ENCODE data around the gene RHO.
"Not testable (repeated sequence)": the region's sequence is repeated elsewhere in the genome, so short reads cannot be mapped to it uniquely, and the experiment has no call there.

RHO gene

GRCh38 chr3:129528589-129529100, at the start of gene RHO:
TSS of gene RHO (plus strand) at chr3:129528639. CDS start at chr3:129528734, 95 bp downstream.
- Histone ChIP-seq H3K4me3 (IDR thresholded peaks at IDR 0.05; ENCODE audit: insufficient read depth, low read depth, low read length) (no peak within 1 kb of the TSS), H4K20me1 (ENCODE audit: insufficient read depth) (no peaks in the 10 kb centered on the region), H3K9ac (no peak within 1 kb of the TSS), H3K27ac (no peak within 1 kb of the TSS), H3K4me1 (ENCODE audit: low read depth, poor library complexity, severe bottlenecking) (no peaks in the 10 kb centered on the region), H3K79me2 (ENCODE audit: insufficient read depth, low read depth) (no peaks in the 10 kb centered on the region), H2AFZ (ENCODE audit: low read depth) (no peak within 1 kb of the TSS), H3K27me3 (ENCODE audit: insufficient read depth, low read depth) (no peaks in the 10 kb centered on the region), H3K36me3 (ENCODE audit: insufficient read depth) (no peaks in the 10 kb centered on the region), H3K4me2 (no peak within 1 kb of the TSS)
- TF ChIP-seq, protein P1, sequence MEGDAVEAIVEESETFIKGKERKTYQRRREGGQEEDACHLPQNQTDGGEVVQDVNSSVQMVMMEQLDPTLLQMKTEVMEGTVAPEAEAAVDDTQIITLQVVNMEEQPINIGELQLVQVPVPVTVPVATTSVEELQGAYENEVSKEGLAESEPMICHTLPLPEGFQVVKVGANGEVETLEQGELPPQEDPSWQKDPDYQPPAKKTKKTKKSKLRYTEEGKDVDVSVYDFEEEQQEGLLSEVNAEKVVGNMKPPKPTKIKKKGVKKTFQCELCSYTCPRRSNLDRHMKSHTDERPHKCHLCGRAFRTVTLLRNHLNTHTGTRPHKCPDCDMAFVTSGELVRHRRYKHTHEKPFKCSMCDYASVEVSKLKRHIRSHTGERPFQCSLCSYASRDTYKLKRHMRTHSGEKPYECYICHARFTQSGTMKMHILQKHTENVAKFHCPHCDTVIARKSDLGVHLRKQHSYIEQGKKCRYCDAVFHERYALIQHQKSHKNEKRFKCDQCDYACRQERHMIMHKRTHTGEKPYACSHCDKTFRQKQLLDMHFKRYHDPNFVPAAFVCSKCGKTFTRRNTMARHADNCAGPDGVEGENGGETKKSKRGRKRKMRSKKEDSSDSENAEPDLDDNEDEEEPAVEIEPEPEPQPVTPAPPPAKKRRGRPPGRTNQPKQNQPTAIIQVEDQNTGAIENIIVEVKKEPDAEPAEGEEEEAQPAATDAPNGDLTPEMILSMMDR (conservative IDR thresholded peaks at IDR 0.05; ENCODE audit: low read depth, low read length), result no peak

- H3K27ac ChIP-seq; H3K4me2 ChIP-seq; H3K79me2 ChIP-seq (ENCODE audit: insufficient read depth, low read depth); H3K9ac ChIP-seq; H4K20me1 ChIP-seq (ENCODE audit: insufficient read depth); H3K36me3 ChIP-seq (ENCODE audit: insufficient read depth); H3K4me3 ChIP-seq (IDR thresholded peaks at IDR 0.05; ENCODE audit: insufficient read depth, low read depth, low read length); H2AFZ ChIP-seq (ENCODE audit: low read depth); H3K27me3 ChIP-seq (ENCODE audit: insufficient read depth, low read depth); H3K4me1 ChIP-seq (ENCODE audit: low read depth, poor library complexity, severe bottlenecking): not testable (repeated sequence)
Measured at GRCh38 chr3:129481225-129481765, 47.1 kb upstream of the RHO start.

- H3K9ac ChIP-seq, result no peak overlapping the region
- no peak overlapping the region for H3K4me2 ChIP-seq
Measured at GRCh38 chr3:129481766-129482332, 46.6 kb upstream of the RHO start.

GRCh38 chr3:129482721-129483120, 45.7 kb upstream of the RHO start:
- no peaks in the 10 kb centered on the region for H3K79me2 ChIP-seq (ENCODE audit: insufficient read depth, low read depth)
- no peak overlapping the region for H3K4me2 ChIP-seq
- no peak overlapping the region for H3K4me3 ChIP-seq (IDR thresholded peaks at IDR 0.05; ENCODE audit: insufficient read depth, low read depth, low read length)
- H3K27me3 ChIP-seq (ENCODE audit: insufficient read depth, low read depth), result no peaks in the 10 kb centered on the region
- TF ChIP-seq, protein P1 (conservative IDR thresholded peaks at IDR 0.05; ENCODE audit: low read depth, low read length), result peak; percentile 48
- no peaks in the 10 kb centered on the region for H4K20me1 ChIP-seq (ENCODE audit: insufficient read depth)
- no peak overlapping the region for H3K9ac ChIP-seq
- H3K27ac ChIP-seq, result no peak overlapping the region
- H3K36me3 ChIP-seq (ENCODE audit: insufficient read depth), result no peaks in the 10 kb centered on the region
- no peak overlapping the region for H2AFZ ChIP-seq (ENCODE audit: low read depth)
- peaks cover 14% of the 10 kb centered on the region for H3K4me1 ChIP-seq (ENCODE audit: low read depth, poor library complexity, severe bottlenecking)

More at GRCh38 chr3:129481766-129482332, 46.6 kb upstream of the RHO start:
- Histone ChIP-seq H3K4me1 (ENCODE audit: low read depth, poor library complexity, severe bottlenecking) (peaks cover 14% of the 10 kb centered on the region), H2AFZ (ENCODE audit: low read depth) (no peak overlapping the region), H3K79me2 (ENCODE audit: insufficient read depth, low read depth) (no peaks in the 10 kb centered on the region), H3K36me3 (ENCODE audit: insufficient read depth) (no peaks in the 10 kb centered on the region), H3K27ac (no peak overlapping the region), H4K20me1 (ENCODE audit: insufficient read depth) (no peaks in the 10 kb centered on the region), H3K27me3 (ENCODE audit: insufficient read depth, low read depth) (no peaks in the 10 kb centered on the region), H3K4me3 (IDR thresholded peaks at IDR 0.05; ENCODE audit: insufficient read depth, low read depth, low read length) (no peak overlapping the region)
- TF ChIP-seq, protein P1 (conservative IDR thresholded peaks at IDR 0.05; ENCODE audit: low read depth, low read length), result no peak

DNA sequence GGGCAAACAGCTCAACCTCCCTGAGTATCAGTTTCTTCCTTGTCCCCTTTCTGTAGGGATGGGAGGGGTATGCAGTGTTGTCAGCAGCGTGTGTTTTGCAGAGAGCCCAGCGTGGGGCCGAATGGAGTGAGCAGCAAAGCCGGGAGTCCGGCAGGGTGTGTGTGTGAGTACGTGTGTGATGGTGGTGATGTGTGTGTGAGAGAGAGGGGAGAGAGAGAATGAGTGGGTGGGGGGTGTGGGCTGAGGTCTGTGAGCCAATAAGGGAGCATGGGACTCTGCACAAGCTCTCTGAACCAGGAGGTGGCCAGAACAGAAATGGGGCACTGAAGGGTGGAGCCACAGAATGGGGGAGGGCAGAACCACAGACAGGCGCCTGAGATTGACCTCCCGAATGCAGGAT, 44.6 kb upstream of the RHO start:
- H3K36me3 ChIP-seq (ENCODE audit: insufficient read depth), result no peaks in the 10 kb centered on the region

GRCh38 chr3:129485146-129485545, 43.3 kb upstream of the RHO start:
- not testable (repeated sequence) for H3K27ac ChIP-seq

More for the DNA sequence above, 44.6 kb upstream of the RHO start:
- Histone ChIP-seq H3K27me3 (ENCODE audit: insufficient read depth, low read depth) (no peaks in the 10 kb centered on the region), H3K4me2 (no peak overlapping the region), H3K9ac (no peak overlapping the region), H3K4me3 (IDR thresholded peaks at IDR 0.05; ENCODE audit: insufficient read depth, low read depth, low read length) (no peak overlapping the region), H2AFZ (ENCODE audit: low read depth) (no peak overlapping the region), H4K20me1 (ENCODE audit: insufficient read depth) (no peaks in the 10 kb centered on the region), H3K4me1 (ENCODE audit: low read depth, poor library complexity, severe bottlenecking) (peaks cover 14% of the 10 kb centered on the region), H3K79me2 (ENCODE audit: insufficient read depth, low read depth) (no peaks in the 10 kb centered on the region), H3K27ac (no peak overlapping the region)
- TF ChIP-seq, protein P1 (conservative IDR thresholded peaks at IDR 0.05; ENCODE audit: low read depth, low read length), result no peak

More at GRCh38 chr3:129485146-129485545, 43.3 kb upstream of the RHO start:
- not testable (repeated sequence) for H3K27me3 ChIP-seq (ENCODE audit: insufficient read depth, low read depth); H2AFZ ChIP-seq (ENCODE audit: low read depth); H3K9ac ChIP-seq; H3K4me2 ChIP-seq; H3K36me3 ChIP-seq (ENCODE audit: insufficient read depth); H3K79me2 ChIP-seq (ENCODE audit: insufficient read depth, low read depth); H4K20me1 ChIP-seq (ENCODE audit: insufficient read depth); H3K4me3 ChIP-seq (IDR thresholded peaks at IDR 0.05; ENCODE audit: insufficient read depth, low read depth, low read length)
- peaks cover 16% of the 10 kb centered on the region for H3K4me1 ChIP-seq (ENCODE audit: low read depth, poor library complexity, severe bottlenecking)

Data from KMS-11 (cell line).